ENCODE results near the gene MBNL2.
A peak's percentile ranks its signal among the peaks of the same experiment; 100 is the strongest.
"Not testable (repeated sequence)": the region's sequence is repeated elsewhere in the genome, so short reads cannot be mapped to it uniquely, and the experiment has no call there.

MBNL2 gene, protein sequence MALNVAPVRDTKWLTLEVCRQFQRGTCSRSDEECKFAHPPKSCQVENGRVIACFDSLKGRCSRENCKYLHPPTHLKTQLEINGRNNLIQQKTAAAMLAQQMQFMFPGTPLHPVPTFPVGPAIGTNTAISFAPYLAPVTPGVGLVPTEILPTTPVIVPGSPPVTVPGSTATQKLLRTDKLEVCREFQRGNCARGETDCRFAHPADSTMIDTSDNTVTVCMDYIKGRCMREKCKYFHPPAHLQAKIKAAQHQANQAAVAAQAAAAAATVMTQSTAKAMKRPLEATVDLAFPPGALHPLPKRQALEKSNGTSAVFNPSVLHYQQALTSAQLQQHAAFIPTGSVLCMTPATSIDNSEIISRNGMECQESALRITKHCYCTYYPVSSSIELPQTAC

DNA sequence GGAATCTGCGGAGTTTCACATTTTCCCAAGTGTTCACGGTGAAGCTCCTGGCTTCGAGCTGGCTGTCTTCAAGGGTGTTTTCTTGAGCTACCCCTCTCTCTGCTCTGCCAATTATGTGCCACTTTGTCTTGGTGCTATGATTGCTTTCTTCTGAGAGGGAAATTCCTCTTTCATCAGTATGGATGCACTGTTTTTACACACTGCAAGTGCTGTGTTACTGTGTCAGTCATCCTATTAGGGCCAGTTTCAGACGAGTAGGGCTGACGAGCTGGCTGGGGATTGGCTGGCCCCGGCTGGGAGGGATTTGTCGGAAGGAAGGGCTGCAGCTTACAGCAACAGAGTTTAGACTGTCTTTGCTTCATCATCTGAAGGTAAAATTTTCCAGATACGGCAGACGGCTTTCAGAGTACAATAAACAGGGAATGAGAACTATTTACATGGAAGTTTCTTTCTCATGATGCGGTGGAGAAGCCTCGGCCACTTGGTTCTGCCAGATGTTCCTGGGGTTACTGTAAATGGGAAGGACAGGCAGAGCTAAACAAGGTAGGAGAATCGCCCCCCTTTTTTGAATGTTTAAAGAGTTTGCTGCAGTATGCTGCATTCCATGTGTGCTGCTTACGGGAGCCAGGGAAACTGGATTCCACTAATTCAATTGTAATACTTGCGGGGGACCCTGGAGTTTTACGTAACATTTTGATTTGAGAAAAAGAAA is at the start of gene MBNL2:
Gene MBNL2, plus strand, starts transcription at position 345 of the 712 bp plus-strand sequence. CDS start 53,903 bp downstream, outside the sequence.
- peak; percentile 91 for DNase-seq

DNA sequence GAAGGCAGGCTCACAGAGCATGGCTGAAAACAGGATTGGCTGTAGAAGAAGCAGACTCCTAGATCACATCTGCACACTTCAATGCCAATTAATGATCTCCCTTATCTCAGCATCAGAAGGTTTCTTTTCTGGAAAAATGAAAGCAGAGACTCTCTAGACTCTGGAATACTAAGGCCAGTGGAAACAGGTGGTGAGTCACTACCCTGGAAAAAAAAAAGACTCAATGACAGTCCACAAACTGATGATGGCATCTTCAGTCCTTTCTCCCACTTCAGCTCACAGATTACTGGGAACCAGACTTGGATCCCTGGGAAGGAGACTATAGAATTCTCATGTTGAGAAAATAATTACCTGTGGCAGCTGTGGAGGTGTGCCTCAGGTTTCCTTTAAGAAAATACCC is 47.5 kb upstream of the MBNL2 start:
- DNase-seq: no peak

GRCh38 chr13:97175041-97175440 is 47.1 kb upstream of the MBNL2 start:
- DNase-seq: no peak

- DNase-seq: no peak
Measured at GRCh38 chr13:97179501-97179900, 42.6 kb upstream of the MBNL2 start.

- DNase-seq: no peak
Measured at GRCh38 chr13:97182111-97182890, 39.8 kb upstream of the MBNL2 start.

DNA sequence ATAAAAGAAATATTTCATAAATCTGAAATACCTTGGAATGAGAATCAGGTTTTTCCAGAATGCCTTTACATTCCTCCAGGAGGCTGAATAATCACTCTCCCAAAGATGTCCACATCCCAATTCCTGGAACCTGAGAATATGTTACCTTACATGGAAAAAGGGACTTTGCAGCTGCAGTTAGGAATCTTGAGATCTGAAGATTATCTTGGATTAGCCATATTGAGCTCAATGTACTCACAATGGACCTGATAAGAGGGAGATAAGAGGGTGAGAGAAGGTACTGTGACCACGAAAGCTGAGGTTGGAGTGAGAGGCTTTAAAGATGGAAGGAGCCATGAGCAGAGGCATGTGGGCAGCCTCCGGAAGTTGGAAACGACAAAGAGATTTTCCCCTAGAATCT is 36.8 kb upstream of the MBNL2 start:
- no peak for DNase-seq

- DNase-seq: no peak
Measured at GRCh38 chr13:97185751-97186150, 36.4 kb upstream of the MBNL2 start.

- DNase-seq: no peak
Measured at GRCh38 chr13:97188207-97188606, 33.9 kb upstream of the MBNL2 start.

DNA sequence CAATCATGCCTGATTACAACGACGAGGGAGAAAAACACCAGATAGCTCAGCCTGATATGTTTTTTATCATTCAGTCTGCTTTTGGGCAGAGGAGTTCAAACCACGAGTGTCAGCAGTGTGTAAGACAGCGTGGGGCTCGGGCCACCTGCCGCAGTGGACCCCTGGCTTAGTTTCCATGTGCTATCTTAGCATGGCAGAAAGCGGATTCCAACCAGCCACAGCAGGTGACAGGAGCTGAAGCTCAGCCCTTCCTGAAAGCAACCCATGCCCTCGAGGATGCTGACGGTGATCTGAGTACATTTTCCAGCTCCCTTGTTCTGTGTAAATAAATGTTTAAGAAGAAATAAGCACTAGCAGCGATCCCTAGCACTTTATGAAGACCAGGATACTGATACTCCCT is 32.2 kb upstream of the MBNL2 start:
- DNase-seq: peak; percentile 36

DNA sequence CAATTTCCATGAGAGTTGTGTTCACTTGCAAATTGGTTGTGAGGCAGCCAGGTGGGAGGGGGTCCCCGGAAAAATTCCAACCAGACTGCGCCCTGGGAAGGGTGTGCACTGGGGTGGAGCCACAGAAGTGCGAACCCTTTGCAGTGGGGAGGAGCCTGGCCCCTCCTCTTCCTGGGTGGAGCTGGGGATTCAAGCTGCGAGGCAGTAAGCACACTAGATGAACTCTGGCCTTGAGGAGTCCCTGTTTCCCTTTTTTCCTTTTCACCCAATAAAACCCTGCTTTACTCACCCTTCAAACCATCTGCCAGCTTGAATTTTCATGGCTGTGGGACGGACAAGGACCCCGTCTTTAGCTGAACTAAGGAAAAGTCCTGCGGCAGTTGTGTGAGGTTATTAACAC is 31.0 kb upstream of the MBNL2 start:
- DNase-seq: no peak

- DNase-seq: no peak
Measured at GRCh38 chr13:97191615-97192014, 30.5 kb upstream of the MBNL2 start.

GRCh38 chr13:97192166-97192565 is 30.0 kb upstream of the MBNL2 start:
- DNase-seq: no peak

GRCh38 chr13:97193577-97193976 is 28.6 kb upstream of the MBNL2 start:
- no peak for DNase-seq

DNA sequence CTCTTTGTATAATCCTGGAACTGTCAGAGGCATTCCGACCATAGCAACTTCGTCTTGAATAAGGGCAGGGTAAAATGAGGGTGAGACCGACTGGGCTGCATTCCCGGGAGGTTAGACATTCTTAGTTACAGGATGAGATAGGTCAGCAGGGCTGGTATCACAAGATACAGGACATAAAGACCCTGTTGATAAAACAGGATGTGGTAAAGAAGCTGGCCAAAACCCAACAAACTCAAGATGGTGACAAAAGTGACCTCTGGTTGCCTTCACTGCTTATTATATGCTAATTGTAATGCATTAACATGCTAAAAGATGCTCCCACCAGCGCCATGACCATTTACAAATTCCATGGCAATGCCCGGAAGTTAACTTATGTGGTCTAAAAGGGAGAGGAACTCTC is 27.7 kb upstream of the MBNL2 start:
- no peak for DNase-seq

GRCh38 chr13:97196340-97196739 is 25.8 kb upstream of the MBNL2 start:
- DNase-seq: no peak

DNA sequence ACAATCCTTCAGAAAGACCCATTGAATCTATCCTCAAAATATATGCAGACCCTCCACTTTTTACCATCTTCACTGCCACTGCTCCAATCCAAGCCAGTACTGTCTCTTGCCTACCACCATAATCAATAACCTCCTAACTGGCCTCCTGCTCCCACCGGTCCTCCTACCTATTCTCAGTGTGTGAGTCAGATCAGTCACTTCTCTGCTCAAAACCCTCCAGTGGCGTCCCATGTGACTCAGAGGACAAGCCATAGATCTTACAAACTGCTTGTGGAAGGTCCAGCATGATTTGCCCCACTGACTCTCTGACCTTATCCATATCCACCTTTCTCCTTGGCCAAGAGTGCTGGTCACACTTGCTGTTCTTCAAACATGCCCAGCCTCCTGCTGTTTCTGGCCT is 23.4 kb upstream of the MBNL2 start:
- DNase-seq: no peak

- no peak for DNase-seq
Measured at GRCh38 chr13:97199451-97199850, 22.7 kb upstream of the MBNL2 start.

- DNase-seq: no peak
Measured at GRCh38 chr13:97200081-97200942, 21.8 kb upstream of the MBNL2 start.

- no peak for DNase-seq
Measured at GRCh38 chr13:97202761-97203160, 19.4 kb upstream of the MBNL2 start.

- DNase-seq: no peak
Measured at GRCh38 chr13:97205465-97205864, 16.7 kb upstream of the MBNL2 start.

- DNase-seq: no peak
Measured at GRCh38 chr13:97205982-97206381, 16.2 kb upstream of the MBNL2 start.

DNA sequence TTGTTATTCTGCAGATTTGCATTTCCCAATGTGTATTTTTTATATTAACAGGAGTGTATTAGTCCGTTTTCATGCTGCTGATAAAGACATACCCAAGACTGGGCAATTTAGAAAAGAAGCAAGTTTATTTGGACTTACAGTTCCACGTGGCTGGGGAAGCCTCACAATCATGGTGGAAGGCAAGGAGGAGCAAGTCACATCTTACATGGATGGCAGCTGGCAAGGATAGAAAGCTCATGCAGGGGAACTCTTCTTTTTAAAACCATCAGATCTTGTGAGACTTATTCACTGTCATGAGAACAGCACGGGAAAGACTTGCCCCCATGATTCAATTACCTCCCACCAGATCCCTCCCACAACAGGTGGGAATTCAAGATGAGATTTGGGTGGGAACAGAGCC is 14.9 kb upstream of the MBNL2 start:
- DNase-seq: not testable (repeated sequence)

- no peak for DNase-seq
Measured at GRCh38 chr13:97211300-97211699, 10.8 kb upstream of the MBNL2 start.
